ENCODE data around the gene ANKRD18B.
"Not testable (repeated sequence)": the region's sequence is repeated elsewhere in the genome, so short reads cannot be mapped to it uniquely, and the experiment has no call there.

ANKRD18B gene

GRCh38 chr9:33614001-33614687 is 90.1 kb downstream of the ANKRD18B start:
- DNase-seq: no peak

GRCh38 chr9:33618370-33618769 is 94.3 kb downstream of the ANKRD18B start:
- DNase-seq: not testable (repeated sequence)

GRCh38 chr9:33619666-33620404 is 95.8 kb downstream of the ANKRD18B start:
- no peak for DNase-seq

GRCh38 chr9:33620738-33621439 is 96.8 kb downstream of the ANKRD18B start:
- DNase-seq: no peak

All from NCI-H526 treated with DMSO at 0.1 percent for 48 hours (cell line).